Measurements from ENCODE around the gene REV3L. TPM values are rescaled to one million over a fixed set of nuclear protein-coding genes. Genes with fewer than 3 reads are reported as not detected.
"Not testable (repeated sequence)": the region's sequence is repeated elsewhere in the genome, so short reads cannot be mapped to it uniquely, and the experiment has no call there.

REV3L gene
- total and polyA plus RNA-seq, 8 donors: 29.3 to 68.6 (median 57.4) TPM

- Histone ChIP-seq H3K9me3 (no peaks in the 10 kb centered on the region), H3K27me3 (no peaks in the 10 kb centered on the region), H3K27ac (no peak overlapping the region), H3K36me3 (no peaks in the 10 kb centered on the region), H3K4me1 (peaks cover 0 to 12% of the 10 kb centered on the region in 2 donors), H3K4me3 (no peak overlapping the region)
- TF ChIP-seq CTCF (IDR thresholded peaks at IDR 0.05): no peak
- DNase-seq (no peak), ATAC-seq (no peak)
- intact Hi-C loops (cut with DNase I): no loop called here
These were observed 39.5 kb upstream of the REV3L start for GRCh38 chr6:111522393-111523020.

GRCh38 chr6:111521497-111522270 lies 38.7 kb upstream of the REV3L start:
- intact Hi-C loops (cut with DNase I): no loop called here
- DNase-seq: no peak
- peaks cover 0 to 12% of the 10 kb centered on the region in 2 donors for H3K4me1 ChIP-seq
- no peak for TF ChIP-seq CTCF (IDR thresholded peaks at IDR 0.05)
- H3K27me3 ChIP-seq: no peaks in the 10 kb centered on the region
- no peak overlapping the region for H3K4me3 ChIP-seq
- H3K36me3 ChIP-seq: no peaks in the 10 kb centered on the region
- H3K9me3 ChIP-seq: no peaks in the 10 kb centered on the region
- ATAC-seq: no peak
- H3K27ac ChIP-seq: no peak overlapping the region

- DNase-seq (no peak), ATAC-seq (no peak)
- Histone ChIP-seq H3K27me3 (no peaks in the 10 kb centered on the region), H3K36me3 (no peaks in the 10 kb centered on the region), H3K4me1 (peaks cover 0 to 12% of the 10 kb centered on the region in 2 donors), H3K9me3 (no peaks in the 10 kb centered on the region), H3K4me3 (no peak overlapping the region), H3K27ac (no peak overlapping the region)
- intact Hi-C loops (cut with DNase I): no loop called here
- no peak for TF ChIP-seq CTCF (IDR thresholded peaks at IDR 0.05)
These were observed 37.5 kb upstream of the REV3L start for GRCh38 chr6:111520524-111520923.

GRCh38 chr6:111517965-111518364 lies 34.9 kb upstream of the REV3L start:
- Histone ChIP-seq H3K4me3 (no peak overlapping the region), H3K27me3 (no peaks in the 10 kb centered on the region), H3K27ac (no peak overlapping the region), H3K36me3 (no peaks in the 10 kb centered on the region), H3K4me1 (peaks cover 0 to 6% of the 10 kb centered on the region in 2 donors), H3K9me3 (no peaks in the 10 kb centered on the region)
- ATAC-seq (no peak), DNase-seq (no peak)
- TF ChIP-seq CTCF (IDR thresholded peaks at IDR 0.05): no peak
- intact Hi-C loops (cut with DNase I): no loop called here

- no peak overlapping the region for H3K27ac ChIP-seq
- DNase-seq (no peak), ATAC-seq (no peak)
- H3K27me3 ChIP-seq: no peaks in the 10 kb centered on the region
- H3K4me1 ChIP-seq: no peaks in the 10 kb centered on the region
- intact Hi-C loops (cut with DNase I): no loop called here
- TF ChIP-seq CTCF (IDR thresholded peaks at IDR 0.05): no peak
- no peak overlapping the region for H3K4me3 ChIP-seq
- no peaks in the 10 kb centered on the region for H3K36me3 ChIP-seq
- H3K9me3 ChIP-seq: no peaks in the 10 kb centered on the region
These were observed 32.2 kb upstream of the REV3L start for GRCh38 chr6:111515259-111515658.

GRCh38 chr6:111514531-111514930 lies 31.5 kb upstream of the REV3L start:
- H3K36me3 ChIP-seq; H3K9me3 ChIP-seq; intact Hi-C loops (cut with DNase I); H3K4me1 ChIP-seq; ATAC-seq; DNase-seq; H3K27me3 ChIP-seq; H3K27ac ChIP-seq; H3K4me3 ChIP-seq: not testable (repeated sequence)

GRCh38 chr6:111507219-111507618 lies 24.2 kb upstream of the REV3L start:
- intact Hi-C loops (cut with DNase I); H3K27me3 ChIP-seq; H3K36me3 ChIP-seq; DNase-seq; H3K4me1 ChIP-seq; H3K9me3 ChIP-seq; H3K27ac ChIP-seq; ATAC-seq; H3K4me3 ChIP-seq: not testable (repeated sequence)

- H3K27ac ChIP-seq; H3K27me3 ChIP-seq; H3K4me1 ChIP-seq; H3K4me3 ChIP-seq; intact Hi-C loops (cut with DNase I); H3K9me3 ChIP-seq; H3K36me3 ChIP-seq; DNase-seq; ATAC-seq: not testable (repeated sequence)
These were observed 22.5 kb upstream of the REV3L start for GRCh38 chr6:111505498-111505897.

All from left lung (tissue), 10 donors.